GM18858 (cell line): Measurements from ENCODE around the gene MBP.
"Not testable (repeated sequence)": the region's sequence is repeated elsewhere in the genome, so short reads cannot be mapped to it uniquely, and the experiment has no call there.

Experiments used
- ATAC-seq: cut with Tn5 transposase; IDR thresholded peaks from one replicate; pipeline ENCODE4 v1.9.1; 2021; ENCODE audit not compliant: unreplicated experiment

The MBP gene

DNA sequence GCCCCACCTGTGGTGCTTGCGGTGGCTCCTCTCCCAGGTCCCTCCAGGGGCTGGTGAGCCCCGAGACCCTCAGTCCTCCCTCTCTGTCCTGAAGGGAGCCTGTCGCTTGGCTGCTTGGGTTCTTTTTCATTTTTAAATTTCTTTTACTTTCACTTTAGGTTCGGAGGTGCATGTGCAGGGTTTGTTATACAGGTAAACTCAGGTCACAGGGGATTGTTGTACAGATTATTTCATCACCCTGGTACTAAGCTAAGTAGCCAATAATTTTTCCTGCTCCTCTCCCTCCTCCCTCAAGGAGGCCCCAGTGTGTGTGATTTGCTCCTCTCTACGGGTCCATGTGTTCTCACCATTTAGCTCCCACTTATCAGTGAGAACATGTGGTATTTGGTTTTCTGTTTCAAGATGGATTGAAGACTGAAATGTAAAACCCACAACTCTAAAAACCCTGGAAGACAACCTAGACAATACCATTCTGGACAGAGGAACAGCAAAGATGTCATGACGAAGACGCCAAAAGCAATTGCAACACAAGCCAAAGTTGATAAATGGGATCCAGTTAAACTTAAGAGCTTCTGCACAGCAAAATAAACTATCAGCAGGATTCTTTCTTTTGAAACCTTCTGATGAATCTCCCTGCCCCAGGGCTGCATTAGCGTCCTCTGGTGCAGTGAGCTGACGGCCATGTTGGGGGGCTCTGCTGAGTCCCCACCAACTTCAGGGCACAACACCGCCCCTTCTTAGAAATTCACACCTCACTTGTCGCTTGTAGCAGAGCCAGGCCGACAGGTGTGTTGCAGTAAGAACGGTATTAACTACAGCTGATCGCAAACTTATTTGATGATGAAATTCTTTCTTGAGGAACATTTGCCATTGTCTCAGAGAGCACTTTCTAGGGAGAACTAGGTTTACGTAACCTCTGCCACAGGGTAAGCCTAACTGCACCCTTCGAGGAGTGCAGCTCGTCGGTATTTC is 174.9 kb downstream of the MBP start:
- no peak for ATAC-seq

- no peak for ATAC-seq
Observed at GRCh38 chr18:76956648-76957047, 175.9 kb downstream of the MBP start.

DNA sequence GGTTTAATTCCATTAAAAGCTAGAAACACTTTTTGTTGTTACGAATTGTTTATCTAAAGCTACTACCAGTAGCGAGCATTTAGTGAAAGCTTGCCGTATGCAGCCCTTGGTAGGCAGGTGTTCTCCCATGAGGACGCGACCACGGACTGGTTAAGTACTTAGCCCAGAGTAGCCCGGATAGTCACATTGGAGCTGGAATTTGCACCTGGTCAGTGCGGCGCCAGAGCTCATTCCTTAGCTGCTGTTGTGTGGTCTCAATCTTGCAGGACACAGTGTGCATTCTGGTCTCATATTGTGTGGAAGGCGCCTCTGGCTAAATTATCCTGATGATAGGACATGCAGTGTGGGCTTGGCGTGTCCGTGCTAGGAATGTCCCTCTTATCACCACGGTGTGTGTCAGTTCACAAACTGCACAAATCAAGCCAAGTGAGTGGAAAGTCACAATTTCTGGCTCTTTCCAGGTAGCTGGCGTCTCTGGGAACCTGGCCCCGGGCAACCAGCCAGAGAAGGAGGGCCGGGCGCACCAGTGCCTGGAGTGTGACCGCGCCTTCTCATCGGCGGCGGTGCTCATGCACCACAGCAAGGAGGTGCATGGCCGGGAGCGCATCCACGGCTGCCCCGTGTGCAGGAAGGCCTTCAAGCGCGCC is 176.9 kb downstream of the MBP start:
- no peak for ATAC-seq

GRCh38 chr18:76953583-76954233 is 178.9 kb downstream of the MBP start:
- no peak for ATAC-seq

GRCh38 chr18:76953156-76953555 is 179.4 kb downstream of the MBP start:
- no peak for ATAC-seq

- no peak for ATAC-seq
Observed at GRCh38 chr18:76952747-76953146, 179.8 kb downstream of the MBP start.

GRCh38 chr18:76951456-76952247 is 180.9 kb downstream of the MBP start:
- ATAC-seq, result no peak

DNA sequence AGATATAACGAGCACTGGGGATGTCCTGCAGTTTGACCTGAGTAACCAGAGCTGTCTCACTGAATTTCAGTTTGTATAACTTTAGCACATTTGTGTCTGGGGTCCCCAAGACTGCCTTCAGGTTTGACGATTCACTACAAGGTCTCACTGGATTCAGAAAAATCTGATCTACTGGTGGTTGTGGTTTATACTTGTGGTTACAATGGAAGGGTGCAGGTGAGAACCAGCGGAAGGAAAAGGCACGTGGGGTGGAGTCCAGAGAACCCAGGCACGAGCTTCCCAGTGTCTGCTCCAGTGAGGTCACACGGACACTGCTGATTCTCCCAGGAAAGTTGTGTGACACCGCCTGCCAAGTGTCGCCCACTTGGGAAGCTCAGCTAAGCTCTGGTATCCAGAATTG is 184.2 kb downstream of the MBP start:
- no peak for ATAC-seq

DNA sequence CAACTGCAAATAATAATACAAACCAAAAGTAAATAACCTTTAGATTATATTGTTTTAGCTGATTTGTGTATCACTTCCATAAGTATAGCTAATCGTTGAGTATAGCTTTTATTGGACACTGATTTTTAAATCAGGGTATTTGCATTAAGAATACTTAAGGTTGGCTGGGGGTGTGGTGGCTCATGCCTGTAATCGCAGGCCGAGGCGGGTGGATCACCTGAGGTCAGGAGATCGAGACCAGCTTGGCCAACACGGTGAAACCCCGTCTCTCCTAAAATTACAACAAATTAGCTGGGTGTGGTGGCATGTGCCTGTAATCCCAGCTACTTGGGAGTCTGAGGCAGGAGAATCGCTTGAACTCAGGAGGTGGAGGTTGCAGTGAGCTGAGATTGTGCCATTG is 188.2 kb downstream of the MBP start:
- not testable (repeated sequence) for ATAC-seq

GRCh38 chr18:76943542-76944339 is 188.8 kb downstream of the MBP start:
- no peak for ATAC-seq

GRCh38 chr18:76941284-76941683 is 191.3 kb downstream of the MBP start:
- ATAC-seq, result no peak

GRCh38 chr18:76938619-76939018 is 194.0 kb downstream of the MBP start:
- no peak for ATAC-seq

GRCh38 chr18:76937597-76937996 is 195.0 kb downstream of the MBP start:
- no peak for ATAC-seq

DNA sequence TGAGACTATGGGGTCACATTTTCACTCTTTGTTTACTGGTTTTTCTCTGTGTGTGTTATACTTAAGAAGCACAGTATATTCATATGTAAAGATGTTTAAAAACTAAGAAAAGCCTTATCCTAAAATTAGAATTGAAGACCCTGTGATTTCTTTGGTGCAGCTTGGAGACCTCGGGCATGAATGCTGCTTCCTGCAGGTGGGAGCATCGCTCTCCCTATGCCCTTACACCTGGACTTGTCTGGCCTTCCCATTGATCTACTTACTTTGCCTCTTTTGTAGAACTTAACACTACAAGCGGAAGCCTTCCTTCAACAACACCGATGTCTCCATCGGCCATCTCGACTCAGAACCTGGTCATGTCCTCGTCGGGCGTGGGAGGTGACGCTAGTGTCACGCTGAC is 195.7 kb downstream of the MBP start:
- no peak for ATAC-seq

- no peak for ATAC-seq
Observed at GRCh38 chr18:76935722-76936337, 196.8 kb downstream of the MBP start.

DNA sequence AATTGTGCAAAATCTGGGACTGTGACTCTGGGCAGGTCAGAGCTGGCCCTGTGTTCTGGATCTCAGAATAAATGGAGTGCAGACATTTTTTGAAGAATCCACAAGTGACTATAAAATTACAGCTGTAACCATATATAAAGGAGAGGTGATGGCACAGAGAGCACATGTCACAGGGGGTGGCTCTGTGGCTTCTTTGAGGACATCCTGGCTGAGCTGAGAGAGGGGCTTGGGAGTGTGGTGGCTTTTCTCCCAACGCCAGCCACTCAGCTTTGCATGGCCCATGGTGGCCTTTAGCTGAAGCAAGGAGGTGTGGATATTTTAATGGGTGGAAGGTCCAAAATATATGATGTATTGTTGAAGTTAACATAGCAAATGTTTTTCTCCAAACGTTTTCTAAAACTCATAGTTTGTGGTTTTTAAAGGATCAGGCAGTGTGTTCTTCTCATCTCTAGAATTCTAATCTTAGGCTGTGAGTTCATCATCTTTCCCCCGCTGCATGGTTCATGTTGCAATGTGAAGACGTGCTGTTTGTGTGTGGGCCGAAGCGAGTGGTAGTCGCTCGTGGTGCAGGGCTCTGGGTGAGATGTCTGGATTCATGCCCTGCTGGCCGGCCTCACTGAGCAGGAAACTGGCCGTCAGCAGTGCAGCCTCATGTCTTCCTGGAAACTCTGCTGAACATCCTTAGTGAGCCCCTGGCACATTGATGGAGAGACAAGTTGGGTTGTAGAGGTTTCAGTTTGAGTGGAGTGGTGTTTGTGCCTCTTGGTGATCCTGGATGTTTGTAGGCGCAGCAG is 200.4 kb downstream of the MBP start:
- no peak for ATAC-seq

GRCh38 chr18:76931171-76931570 is 201.4 kb downstream of the MBP start:
- no peak for ATAC-seq
